HG02885 (cell line): ENCODE measurements around the gene SYNE1.

Experiments
- ATAC-seq: cut with Tn5 transposase; IDR thresholded peaks from one replicate; pipeline ENCODE4 v1.9.1; 2021; ENCODE audit warnings: mild to moderate bottlenecking; ENCODE audit not compliant: unreplicated experiment, poor library complexity

SYNE1 gene

DNA sequence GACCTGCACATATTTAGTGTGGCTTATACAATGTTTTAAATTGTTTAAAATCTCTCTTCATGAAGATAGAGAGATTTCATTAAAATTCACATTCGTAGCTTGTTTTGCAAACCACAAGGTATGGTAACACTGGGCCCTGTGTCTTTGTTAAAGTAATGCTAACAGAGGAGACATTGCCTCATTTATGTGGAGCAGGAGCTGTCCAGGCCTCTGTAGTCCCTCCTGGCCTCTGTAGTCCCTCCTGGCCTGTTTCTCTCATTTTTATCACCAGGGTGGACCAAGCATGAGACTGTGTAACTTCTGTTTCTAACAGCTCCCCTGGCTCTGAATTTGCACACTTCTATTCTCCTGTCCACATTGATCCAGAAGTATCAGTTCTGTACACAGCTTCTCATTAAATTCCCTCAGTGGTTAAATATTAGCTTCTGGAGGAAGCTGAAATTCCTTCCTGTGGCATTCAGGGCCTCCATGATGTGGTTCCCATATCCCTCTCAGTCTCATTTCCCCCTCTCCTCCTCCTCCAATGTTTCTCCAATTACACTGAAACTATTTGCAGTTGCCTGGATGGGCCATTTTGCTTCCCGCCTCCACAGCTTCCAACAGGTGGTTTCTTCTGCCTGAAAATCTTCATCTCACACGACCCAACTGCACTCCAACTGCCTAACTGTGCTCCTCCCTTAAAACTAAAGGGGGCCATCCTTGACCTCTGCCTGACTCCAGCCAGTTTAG, 340.4 kb downstream of the SYNE1 start:
- no peak for ATAC-seq

DNA sequence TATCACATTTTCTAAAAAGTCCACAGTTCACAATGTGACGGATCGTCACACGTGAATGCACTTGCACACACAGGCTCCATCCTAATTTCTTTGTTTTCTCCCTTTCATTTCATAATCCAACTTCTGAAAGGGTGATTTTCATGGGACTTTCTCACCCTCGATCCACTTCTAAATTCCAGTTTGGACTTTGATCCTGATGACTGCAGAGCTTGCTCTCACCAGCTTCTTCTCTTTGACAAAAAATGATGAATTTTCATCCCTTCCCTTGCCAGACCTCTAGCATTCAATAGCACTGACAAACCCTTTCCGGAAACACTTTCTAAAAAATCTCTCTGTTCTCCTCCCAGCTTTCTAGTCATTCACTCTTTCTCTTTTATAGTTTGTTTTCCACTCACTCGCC, 341.2 kb downstream of the SYNE1 start:
- ATAC-seq, result no peak

DNA sequence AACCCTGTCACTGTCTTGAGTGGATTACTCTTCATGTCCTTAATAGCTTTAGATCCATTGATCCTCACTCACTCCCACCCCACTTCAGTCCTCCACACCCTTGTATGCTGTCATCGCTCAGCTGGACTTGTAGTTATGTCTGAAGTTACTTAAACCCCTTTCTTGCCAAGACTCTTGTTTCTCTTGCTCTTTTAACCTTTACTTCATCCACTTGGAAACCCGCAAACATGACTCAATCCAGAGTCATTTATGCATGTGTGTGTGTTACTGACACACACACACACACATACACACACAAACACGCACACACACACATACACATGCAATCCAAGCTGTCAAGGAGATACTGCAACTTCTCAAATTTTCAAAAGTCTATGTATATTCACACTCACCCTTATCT, 341.8 kb downstream of the SYNE1 start:
- ATAC-seq, result no peak

DNA sequence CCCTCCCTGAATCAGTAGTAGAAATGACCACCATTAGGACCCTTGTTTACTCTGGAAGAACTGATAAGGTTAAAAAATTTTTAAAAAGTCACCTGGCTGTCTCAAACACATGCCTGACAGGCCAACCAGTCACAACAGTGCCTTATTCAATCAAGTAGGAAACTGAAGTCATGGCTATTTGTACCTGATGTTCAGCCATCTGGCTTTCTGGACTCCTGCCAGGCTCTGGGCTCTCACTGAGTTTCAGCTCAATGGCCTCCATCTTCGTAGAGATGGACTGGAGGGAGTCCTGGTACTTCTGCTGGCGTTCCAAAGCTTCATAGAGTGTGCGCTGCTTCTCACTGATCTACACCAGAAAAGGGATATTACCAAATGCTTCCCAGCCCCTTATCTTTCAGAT, 343.8 kb downstream of the SYNE1 start:
- no peak for ATAC-seq

DNA sequence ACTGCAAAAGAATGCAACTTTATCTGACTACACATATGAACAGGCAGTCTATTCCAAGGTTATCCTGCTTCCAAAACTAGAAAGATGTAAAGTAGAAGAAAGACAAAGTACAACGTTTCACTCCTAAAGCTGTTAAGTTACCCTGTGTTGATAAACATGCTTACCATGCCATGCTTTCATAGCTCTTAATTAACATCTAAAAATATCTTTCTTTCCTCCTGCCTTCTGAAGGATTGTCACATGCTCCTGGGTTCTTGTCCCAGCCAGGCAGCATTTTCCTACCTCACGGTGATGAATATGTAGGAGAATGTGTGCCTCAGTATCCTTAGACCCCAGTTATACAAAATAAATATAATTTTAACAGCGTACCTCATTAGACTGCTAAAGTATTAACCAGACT, 344.6 kb downstream of the SYNE1 start:
- ATAC-seq, result no peak

DNA sequence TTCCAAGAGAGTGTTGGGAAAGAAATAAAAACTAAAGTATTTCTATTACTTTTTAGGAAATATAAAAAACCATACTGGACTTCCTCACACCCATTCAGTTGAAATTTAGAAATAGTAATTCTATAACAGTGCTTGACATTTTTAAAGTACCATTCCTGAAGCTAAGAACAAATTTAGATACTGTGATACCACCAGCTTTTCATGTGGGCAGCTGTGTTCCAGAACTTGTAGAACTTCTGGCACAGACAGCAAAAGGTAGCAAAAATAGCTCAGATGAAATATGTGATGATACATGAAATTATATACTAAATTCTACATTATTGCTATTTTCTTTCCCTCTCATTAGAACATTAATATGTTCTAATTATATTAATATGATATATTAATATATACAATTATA, 346.5 kb downstream of the SYNE1 start:
- no peak for ATAC-seq

DNA sequence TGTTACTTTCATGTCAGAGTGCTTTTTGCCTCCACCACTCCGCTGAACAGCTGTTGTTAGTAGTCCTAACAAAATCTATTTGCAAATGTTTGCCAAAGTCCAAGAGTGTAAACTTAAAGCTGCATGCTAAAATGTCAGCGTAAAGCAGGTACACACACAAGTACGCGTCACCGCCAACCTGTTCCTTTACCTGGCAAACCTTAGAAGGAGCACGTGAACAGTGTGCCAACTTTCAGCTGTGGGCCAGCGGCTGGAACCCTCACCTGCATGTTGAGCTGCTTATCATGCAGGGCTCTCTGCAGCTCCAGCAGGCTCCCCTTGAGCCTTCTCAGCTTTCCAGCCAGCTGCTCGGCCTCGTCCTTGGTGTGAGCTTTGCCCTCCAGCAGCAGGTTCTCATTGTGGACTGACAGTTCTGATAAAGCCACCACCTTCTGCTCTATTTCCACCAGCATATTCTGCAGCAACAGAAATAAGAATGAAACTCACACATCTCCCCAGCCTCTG, 359.3 kb downstream of the SYNE1 start:
- ATAC-seq, result no peak

DNA sequence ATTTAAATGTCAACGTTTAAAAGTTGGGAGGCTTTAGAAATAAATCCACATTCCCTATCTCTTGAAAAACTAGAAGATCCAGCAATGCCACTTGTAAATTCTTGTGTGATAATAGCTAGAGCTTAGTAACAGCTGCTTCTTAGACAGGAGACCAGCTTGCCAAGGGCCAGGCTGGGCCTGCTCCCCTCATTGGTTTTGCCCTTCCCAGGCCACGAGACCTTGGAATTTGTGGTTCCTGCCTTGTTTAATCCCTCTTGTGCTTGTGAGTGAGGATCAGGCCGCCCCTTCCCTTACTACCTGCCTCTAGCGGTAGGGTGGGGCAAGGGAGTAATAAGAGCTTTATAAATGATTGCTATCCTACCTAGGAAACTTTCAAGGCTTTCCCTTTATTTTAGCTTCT, 363.5 kb downstream of the SYNE1 start:
- no peak for ATAC-seq

DNA sequence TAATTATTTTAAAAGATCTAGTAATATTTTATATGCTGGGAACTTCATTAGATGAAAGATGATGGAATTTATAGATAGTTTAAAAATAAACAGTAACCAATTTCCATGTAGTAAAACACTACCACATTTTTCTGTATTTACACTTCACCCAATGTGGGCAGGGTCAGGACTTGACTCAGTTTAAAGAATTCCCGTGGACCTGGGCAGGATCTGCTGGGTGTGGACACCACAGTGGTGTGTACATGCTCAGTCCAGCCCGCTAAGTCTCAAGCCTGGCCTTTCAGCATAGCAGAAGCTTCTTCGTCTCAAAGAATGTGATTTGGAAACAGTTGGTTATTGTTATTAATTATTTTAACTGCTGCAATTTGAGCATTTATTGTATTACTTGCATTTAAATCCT, 364.2 kb downstream of the SYNE1 start:
- ATAC-seq, result no peak

DNA sequence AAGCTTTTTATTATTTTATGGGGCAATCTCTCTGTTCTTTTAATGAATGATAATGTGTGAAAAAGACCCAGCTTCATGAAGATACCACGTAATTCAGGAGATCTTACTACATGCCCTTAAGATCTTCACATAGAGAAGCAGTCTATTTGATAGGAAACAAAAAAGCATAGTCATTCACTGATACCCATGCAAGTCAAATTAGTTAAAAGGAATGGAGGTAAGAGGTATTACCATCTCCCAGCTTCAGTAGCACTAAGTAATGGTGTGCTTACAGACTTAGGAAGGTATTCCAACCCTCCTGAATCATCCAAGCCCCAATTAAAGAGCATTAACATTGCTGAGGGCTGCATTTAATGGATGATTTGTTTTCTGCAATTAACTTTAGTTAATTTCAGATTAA, 364.7 kb downstream of the SYNE1 start:
- no peak for ATAC-seq

DNA sequence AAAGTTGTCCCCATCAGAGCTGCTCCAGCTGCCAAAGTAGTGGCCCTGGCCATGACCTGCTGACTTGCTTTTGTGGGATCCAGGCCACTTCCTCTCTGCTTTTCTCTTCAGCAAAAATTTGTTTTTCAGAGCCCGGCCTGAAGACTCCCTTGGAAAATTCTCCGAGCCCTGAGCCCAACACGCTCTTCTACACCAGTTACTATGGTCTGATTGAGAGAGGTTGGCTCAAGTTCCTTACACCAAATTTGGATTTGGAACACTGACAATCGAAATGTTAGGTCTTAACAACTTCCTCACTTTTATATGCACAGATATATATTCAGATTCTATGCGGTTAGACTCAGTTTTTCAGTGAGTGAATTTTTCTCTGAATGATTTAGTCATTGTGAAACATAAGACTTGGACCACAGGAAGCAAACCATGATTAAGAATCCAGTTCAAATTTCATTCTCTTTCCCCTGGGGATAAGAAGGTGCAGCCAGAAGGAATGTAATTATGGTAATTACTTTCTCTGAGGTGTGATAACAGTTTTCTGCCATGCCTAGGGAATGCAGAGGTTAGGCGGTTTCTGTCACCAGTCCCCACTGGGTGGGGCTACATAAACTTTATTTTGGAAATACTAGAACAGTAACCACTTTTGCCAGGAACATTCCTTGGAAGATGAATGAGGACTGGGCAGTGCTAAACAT, 365.2 kb downstream of the SYNE1 start:
- ATAC-seq, result peak; percentile 72

DNA sequence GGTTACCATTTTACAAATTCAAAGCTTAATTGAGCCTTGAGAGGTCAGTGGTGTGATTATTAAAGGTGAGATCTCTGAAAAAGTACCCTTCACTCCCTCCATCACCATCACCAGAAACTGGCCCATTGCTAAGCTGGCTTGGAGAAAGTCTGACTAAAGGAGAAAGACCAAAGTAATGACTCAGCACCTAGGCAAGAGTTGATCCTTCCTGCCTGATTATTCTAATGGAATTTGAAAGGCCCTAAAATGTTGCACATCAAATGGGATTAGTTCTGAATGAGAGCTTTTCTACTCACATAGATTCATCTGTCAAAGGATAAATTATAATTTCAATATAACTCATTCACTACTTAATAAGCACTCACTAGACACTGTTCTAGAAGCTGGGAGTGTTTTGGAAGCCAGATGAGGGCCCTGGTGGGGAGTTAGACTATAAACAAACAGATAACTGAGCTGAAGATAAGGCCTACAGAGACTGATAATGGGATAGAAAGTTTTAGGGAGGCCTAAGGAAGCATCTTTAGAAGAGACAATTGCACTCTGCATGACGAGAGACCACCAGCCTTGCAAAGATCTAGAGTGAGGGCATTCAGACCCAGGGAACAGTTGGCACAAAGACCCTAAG, 366.7 kb downstream of the SYNE1 start:
- no peak for ATAC-seq

DNA sequence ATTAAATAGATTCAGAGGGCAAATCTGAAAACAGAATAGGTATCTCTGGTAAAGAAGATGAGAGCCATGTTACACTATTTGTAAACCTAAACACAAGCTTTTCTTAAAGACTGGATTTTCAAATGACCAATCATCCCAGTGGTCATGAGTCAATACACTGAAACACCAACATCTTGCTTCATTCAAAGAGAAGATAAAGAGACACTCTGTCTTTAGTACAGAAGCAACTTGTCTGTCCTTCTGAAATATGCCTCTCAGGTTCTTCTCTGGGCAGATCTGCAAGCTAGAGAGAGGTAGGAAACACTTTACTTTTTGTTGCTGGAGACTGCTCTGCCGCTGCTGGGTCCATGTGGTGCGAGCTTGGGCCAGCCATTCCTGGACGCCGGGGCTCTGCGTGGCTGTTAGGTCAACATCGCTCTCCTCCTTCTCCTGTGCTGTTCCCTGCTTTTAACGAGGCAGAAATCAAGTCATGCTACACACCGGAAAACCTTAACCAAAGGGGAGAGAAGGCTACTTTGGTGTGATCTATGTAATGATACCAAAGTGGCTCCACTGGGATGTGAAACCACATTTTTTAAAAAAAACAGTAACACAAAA, 368.2 kb downstream of the SYNE1 start:
- ATAC-seq, result no peak

DNA sequence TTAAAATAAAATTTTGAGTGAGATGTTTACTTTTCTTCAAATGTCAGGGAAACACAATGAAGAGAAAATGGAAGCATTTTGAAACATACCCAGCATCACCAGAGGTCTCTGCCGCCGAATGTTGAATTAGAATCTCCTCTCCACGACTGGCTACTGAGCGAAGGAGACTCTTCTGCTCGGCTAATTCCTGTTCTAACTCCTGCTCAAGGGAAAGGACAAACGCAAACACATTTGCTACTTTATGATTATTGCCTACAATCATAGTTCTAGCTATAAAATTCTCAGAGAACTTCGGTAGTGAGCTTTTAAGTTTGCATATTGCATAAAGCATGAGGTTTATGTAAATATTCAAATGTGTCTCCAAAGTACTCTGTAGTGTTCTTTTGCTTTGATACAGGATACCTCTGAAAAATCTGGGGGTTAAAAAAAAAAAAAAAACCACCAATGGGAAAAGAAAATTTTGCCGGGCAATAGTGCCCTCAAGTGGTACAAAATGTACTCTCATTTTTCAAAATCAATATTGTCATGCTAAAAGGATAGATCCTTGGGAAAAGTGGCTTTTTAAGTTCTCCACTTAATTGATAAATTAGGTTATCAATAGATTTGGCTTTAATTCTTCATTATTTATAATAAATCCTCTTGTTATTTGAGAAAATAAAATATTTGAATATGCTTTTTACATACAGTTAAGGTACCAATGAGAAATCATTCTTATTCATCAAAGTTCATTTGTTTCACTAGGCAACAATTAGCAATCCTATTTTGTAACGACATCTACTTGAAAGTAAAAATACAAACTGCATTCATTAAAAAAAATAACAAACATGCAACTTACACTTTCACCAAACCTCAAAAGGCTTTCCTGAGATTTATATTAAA, 369.0 kb downstream of the SYNE1 start:
- no peak for ATAC-seq

DNA sequence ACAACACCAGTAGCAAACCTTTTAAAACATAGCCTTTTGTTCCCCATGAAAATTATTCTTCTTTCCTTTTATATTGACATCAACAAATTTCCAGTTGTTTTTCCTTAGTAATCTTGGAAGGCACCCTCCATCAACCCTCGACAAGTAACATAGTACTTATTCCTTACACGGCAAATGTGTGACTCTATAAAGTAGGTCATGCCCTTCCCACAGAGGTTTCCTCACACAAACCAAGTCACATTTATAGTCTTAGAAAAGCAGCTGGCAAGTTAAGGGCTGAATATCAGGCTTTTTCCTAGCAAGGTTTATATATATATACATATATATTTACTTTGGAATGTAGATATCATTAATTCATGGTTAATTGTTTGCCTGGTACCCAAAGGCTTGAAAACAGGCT, 371.5 kb downstream of the SYNE1 start:
- no peak for ATAC-seq

DNA sequence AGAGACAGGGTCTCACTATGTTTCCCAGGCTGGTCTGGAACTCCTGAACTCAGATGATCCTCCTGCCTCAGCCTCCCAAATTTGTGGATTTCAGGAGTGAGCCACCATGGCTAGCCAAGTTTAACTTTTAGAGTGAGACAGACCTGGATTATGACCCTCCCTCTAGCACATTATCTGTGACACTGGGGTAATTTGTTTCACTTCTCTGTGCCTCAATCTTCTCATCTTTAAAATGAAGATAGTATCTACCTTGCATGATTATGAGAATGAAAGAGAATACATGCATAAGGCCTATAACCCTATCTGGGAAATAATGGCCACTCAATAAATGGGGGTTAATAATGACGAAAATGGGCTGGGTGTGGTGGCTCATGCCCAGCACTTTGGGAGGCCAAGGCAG, 373.6 kb downstream of the SYNE1 start:
- ATAC-seq, result no peak

DNA sequence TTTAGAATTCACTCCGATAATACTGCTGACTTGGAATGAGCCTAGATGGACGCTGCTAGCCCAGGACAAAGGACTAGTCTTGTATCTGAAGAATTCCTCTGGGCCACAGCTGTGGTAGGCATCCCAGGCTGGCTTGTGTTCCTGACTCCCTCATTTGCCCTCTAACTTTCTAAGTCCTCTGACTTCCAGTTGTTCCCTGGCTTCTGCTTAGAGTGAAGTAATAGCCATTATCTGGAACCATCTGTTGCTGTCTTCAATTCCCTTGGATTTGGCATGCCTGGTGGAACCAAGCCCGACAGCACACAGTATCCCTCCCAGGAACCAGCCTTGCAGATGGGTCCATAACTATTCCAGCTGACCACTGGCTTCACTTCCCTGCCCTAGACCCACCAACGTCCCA, 376.0 kb downstream of the SYNE1 start:
- no peak for ATAC-seq

DNA sequence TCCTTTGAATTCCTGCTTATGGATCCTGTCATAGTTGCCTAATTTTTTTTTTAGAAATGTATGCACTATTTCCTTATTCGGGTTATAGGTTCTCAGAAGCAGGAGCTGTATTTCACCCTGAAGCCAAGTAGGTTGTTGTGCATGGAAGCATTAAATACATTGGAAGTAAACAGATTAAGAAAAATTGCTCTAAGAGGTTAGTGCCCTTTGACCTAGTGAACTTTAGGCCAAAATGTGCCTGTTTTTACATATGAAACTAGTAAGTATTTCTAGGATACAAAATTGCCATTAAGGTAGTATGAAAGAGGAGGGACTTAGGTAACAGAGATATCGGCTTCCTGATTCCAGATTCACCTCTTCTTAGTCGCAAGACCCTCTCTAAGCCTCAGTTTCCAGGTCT, 377.9 kb downstream of the SYNE1 start:
- ATAC-seq, result no peak

DNA sequence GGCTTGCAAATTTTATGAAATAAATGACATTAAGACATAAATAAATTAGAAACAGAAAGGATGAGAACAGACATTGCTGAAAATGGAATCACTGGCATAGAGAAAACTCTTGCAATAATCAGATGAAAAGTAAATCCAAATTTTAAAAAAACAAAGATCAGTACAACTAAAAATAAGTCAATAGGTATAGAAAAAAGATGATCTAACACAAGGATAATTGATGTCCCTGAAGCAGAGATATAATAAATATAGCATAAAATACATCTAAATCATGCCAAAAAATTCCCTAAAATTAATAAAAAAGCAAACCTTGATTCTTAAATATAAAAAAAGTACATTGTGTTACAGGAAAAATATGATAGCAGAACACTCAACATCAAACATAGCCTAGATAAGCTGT, 379.6 kb downstream of the SYNE1 start:
- no peak for ATAC-seq

DNA sequence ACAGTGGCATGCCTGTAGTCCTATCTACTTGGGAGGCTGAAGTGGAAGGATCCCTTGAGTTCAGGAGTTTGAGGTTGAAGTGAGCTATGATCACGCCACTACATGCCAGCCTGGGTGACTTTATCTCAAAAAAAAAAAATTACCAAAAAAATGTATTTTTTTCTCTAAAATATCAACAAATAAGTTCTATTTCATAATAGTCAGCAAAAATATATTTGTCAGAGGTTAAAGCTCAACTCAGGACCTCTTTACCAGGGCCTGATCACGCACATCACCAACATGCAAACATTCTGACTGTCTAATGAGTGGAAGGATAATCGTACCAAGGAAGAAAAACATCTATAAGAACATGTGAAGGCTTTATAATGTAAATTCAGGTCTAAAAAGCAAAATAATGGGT, 387.0 kb downstream of the SYNE1 start:
- no peak for ATAC-seq
